ENCODE results near the gene PRKCQ.

The PRKCQ gene

DNA sequence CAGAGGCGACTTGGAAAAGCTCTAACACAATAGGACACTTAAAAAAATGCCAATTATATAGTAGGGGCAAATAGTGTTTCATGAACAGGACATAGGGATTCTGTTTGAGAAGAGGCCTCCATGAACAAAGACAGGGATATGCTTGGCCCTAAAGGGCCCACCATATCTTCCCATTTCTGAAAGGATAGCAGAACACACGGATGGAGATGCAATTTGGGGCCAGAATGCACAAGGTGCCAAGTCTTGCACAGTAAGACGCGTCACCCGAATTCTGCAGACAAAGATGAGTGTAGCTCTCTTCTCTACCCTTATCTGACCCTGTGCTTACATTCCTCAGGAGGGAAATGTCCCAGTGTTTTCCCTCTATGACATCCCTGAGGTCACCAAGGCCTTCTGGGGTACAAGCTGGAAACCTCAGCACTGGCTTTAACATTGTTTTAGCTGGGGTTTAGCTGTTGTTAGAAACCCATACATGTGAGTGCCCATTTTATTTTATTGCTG is 12.8 kb downstream of the PRKCQ start:
- DNase-seq (ENCODE audit: low read depth), result no peak

DNA sequence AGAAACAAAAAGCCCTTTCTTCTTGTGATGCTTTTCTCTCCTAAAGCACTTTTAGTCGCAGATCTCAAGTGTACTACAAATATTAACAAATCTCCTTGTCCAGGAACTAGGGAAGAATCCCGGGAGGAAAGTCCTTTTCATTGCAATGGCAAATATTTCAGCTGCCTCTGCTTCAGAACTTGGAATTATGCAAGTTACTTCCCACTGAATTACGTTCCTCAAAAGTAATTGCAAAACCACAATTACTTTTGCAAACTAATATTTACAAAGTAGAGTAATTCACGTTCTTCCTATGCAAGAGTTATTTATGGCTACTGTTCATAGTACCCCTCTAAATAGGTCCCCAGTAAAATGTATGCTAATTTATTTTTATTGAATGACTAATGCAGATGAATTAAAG is 14.5 kb downstream of the PRKCQ start:
- no peak for DNase-seq (ENCODE audit: low read depth)

- no peak for DNase-seq (ENCODE audit: low read depth)
Measured at GRCh38 chr10:6564367-6564766, 15.7 kb downstream of the PRKCQ start.

- DNase-seq (ENCODE audit: low read depth), result no peak
Measured at GRCh38 chr10:6563731-6564130, 16.3 kb downstream of the PRKCQ start.

DNA sequence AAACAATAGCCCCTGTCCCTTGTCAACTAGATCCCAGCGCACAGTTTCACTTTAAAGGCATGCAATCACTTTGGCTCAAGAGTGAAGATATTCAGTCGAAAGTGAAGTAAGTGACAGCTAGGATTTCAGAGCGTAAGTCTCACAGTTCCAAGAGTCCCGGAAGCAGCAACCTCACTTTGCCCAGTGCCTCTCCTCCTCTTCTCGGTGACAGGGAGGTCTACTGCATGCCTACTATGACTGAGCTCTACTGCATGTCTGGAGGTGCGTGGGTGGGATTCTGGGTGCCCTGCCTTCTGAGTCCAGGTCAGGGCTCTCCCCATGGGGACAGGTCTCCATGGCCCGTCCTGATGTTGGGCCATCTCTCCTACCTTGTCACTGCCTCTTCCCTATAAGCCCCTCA is 17.0 kb downstream of the PRKCQ start:
- DNase-seq (ENCODE audit: low read depth), result no peak

DNA sequence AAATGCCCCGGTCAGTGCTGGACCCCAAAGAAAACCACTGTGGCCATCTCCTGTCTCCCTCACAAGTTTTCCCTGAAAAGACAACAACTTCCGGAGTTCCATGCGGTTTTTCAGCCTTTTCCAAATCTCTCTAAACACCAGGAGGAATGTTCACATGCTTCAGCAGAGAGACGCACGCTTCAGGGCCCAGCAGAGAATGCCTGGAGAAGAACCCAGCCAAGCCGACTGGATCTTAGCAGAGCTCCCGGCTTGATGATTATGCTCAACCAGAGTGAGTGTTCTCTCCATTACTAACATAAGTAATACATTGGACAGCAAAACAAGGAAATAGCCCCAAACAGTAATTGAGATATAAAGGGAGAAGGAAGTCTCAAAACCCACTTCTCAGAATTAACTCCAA is 17.9 kb downstream of the PRKCQ start:
- no peak for DNase-seq (ENCODE audit: low read depth)

GRCh38 chr10:6561552-6561951 is 18.5 kb downstream of the PRKCQ start:
- DNase-seq (ENCODE audit: low read depth), result no peak

DNA sequence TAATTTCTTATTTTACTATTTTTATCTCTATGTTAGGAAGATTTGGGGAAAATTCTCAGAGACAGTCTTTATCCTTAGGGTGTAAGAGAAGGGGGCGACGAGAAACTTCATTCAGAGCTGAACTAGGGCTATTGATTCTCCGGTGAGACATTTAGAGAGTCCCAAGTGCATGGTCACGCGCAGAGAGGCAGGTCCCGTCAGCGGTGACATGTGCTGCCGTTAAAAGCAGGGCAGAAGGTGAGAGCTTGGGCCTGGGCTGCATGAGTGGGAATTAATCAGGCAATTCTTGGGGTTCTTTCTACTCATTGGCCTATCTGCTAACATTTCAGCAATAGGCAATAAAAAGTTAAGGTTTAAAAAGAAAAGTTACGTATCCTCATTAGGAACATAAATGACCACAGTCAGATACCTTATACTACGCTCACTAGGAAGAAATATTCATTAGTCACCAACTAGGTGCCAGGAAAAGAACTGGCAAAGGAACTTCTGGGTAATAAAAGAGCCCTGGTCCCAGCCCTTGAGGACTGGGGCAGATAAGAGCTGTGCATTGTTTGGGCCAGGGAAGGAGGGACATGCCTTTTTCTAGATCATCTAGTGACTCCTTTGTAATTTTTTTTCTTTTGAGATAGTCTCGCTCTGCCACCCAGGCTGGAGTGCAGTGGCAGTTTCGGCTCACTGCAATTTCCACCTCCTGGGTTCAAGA is 21.2 kb downstream of the PRKCQ start:
- DNase-seq (ENCODE audit: low read depth), result no peak

- DNase-seq (ENCODE audit: low read depth), result no peak
Measured at GRCh38 chr10:6558272-6558671, 21.8 kb downstream of the PRKCQ start.

DNA sequence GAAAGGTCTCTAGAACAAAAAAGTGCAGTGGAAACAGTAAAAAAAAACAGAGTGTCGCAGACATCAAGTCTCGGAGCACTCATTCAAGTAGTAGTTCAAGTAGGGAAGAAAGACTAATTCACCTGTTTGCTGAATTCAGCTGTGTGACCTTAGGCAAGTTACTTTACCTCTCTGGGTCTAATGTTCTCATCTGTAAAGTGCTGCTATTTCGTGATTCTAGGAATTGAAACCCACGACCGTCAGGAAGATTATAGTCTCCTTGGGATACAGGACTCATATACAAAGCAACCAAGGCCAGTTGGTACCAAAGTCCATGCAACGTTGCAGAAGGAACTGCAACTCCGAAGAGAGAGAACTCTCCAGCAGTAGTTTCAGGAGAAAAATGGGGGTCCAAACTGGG is 26.1 kb downstream of the PRKCQ start:
- DNase-seq (ENCODE audit: low read depth), result no peak

GRCh38 chr10:6543431-6544005 is 36.6 kb downstream of the PRKCQ start:
- DNase-seq (ENCODE audit: low read depth), result no peak

- no peak for DNase-seq (ENCODE audit: low read depth)
Measured at GRCh38 chr10:6542999-6543430, 37.1 kb downstream of the PRKCQ start.

DNA sequence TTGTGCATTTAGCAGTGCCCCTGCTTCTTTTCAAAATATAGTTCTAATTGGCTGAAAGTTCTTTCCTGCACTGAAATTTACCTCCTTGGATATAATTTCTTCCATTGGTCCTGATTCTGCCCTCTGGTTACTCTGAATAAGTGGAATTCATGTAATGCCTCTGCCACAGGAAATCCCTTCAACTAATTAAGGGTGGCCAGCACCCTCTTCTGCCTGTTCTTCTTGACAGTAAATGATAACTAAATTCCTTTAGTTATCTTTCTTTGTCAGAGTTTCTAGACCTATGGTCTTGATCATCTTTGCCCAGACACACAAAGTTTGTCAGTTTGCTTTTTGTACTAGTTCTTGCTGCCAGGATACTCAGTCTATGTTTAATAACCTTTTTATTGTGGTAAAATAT is 40.2 kb downstream of the PRKCQ start:
- DNase-seq (ENCODE audit: low read depth), result no peak

GRCh38 chr10:6537770-6538169 is 42.3 kb downstream of the PRKCQ start:
- DNase-seq (ENCODE audit: low read depth), result no peak

GRCh38 chr10:6536102-6536501 is 44.0 kb downstream of the PRKCQ start:
- no peak for DNase-seq (ENCODE audit: low read depth)

DNA sequence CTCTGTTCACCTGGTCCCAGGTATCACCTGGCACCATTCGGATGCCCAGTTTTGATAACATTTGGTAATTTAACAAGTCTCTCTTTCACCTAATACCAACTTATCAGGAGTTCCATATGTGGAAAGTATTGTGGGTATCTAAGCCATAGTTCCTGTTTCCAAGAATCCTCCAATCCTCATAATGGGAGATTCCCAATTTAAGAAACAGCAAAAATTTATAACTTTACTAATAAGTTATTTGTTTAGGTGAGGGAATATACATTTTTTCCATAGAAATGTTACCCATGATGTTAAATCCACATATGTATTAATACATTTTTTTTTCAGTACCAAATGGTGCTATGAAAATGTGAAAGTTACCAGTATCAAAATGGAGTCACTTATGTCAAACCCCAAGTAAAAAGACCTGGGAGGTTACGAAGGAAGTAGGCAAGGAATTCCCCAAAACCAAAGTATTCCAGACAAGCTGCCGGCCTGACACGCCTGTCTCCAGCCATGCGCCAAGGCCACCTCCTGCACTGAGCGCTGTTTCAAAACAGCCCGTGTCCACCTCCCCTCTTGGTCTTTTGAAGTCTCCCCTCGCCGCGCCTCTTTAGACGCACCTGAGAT is 44.8 kb downstream of the PRKCQ start:
- DNase-seq (ENCODE audit: low read depth), result no peak

DNA sequence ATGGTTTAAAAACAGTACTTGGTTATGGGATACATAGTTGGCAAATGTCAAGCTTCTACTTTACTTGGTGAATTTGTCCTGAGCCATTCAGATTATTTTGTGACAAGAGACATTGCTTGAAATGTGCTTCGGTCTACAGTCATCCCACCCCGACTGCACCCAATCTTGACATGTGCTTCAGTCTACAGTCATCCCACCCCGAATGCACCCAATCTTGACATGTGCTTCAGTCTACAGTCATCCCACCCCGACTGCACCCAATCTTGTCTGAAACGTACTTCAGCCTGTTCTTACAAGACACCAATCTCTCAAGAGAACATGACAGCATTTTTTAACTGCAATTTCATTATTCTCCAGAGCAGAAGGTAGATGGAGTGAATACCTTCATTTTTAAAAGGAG is 47.8 kb downstream of the PRKCQ start:
- no peak for DNase-seq (ENCODE audit: low read depth)

- no peak for DNase-seq (ENCODE audit: low read depth)
Measured at GRCh38 chr10:6530966-6531365, 49.1 kb downstream of the PRKCQ start.

DNA sequence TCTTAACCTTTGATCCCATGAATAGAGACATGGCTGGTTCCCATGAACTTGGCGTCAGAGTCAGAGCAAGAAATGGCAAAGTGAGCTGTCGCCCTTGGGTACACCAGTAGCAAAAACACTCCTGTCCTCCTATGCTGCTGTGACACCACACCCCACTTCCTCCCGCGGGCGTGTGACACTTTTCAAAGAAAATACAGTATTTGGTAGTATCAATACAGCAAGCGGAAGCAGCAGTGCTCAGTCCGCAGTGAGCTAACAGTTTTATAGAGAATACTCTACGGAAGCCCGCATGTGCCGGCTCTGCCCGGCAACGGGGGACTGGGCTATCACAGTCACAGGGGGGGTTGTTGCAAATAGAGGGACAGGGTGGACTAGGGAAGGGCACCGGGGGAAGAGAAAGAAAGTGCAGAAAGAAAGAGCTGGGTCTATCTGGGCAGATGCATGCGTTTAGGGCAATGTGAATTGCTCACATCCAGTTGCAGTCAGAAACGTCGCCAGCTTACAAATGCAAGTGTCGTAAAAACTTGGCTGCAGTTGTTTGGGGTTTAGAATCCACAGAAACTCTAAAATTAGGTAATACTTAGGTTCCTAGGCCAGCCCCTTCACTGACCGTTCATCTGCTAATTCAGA is 49.8 kb downstream of the PRKCQ start:
- DNase-seq (ENCODE audit: low read depth), result no peak

- DNase-seq (ENCODE audit: low read depth), result no peak
Measured at GRCh38 chr10:6528198-6528950, 51.7 kb downstream of the PRKCQ start.

DNA sequence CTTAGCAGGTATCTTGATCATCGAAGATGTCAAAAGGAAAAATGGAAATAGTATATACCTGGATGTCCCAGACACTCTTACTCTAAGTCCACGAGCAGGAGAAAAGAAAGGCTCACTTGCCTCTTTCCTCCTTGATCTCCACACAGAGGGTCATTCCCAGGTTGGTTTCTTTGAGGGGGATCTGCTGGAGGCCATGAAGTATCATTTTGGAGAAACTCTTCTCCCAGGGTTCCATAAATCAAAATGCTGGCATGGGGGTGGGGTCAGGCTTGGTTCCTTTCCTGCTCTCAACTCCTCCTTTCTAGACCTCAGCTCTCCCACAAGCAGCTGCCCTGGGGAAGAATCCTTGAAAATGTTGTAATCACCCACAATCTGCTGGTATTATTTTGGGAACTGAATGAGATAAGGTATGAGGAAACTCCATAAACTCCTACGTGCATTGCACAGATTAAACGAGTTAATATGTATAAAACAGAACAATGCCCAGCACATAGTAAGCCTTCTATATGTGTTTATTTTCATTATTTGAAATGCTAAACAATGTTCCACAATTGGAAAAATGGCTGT is 54.4 kb downstream of the PRKCQ start:
- no peak for DNase-seq (ENCODE audit: low read depth)

DNA sequence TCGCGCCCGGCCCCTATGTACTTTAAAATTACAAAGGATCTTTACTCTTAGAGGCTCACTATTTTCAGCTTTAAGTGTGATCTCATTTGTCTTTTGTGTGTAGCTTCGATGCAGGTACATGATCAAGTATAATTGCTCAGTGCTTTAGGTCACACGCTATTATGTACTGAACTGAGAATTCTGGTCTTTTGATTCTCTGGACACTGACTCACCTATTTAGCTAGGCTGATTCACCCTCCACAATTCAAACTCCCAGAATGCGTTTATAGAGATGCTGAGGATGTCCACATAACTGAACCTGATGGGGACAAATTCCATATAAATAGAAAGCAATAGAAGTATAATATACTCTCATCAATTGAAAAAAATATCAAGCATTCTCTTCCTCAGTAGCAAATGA is 57.8 kb downstream of the PRKCQ start:
- no peak for DNase-seq (ENCODE audit: low read depth)

Measured in fibroblast of gingiva (primary cell).